Endothelial cell of umbilical vein (primary cell): ENCODE results near the gene DTNA.

Source experiments
- GATA2 ChIP-seq: IDR thresholded peaks from 2 replicates; pipeline ENCODE4 v1.7.0; 2011; ENCODE audit warnings: low read depth, mild to moderate bottlenecking, moderate library complexity, mixed read lengths, low read length; ENCODE audit not compliant: insufficient read length, insufficient read depth
- JUN ChIP-seq: IDR thresholded peaks from 2 replicates; pipeline ENCODE4 v1.6.1; 2011; ENCODE audit warnings: borderline replicate concordance, low read depth; ENCODE audit not compliant: insufficient read length, insufficient read depth
- POLR2A ChIP-seq: IDR thresholded peaks from 2 replicates; pipeline ENCODE4 v1.6.1; 2012; ENCODE audit warnings: low read depth, mild to moderate bottlenecking, control low read depth, low read length
- TF ChIP-seq, protein P1 (sequence below), 2 donors: IDR thresholded peaks; 1 replicate in 1 of 2; 2 replicates in 1 of 2; pipeline ENCODE4 v1.5.1; 2011; ENCODE audit warnings: low read length in 2 of 2, mild to moderate bottlenecking in 2 of 2, moderate library complexity in 2 of 2, control low read depth in 1 of 2, inconsistent platforms in 1 of 2, low read depth in 1 of 2; ENCODE audit not compliant: insufficient read depth in 1 of 2; ENCODE audit errors: extremely low read depth in 1 of 2

DNA sequence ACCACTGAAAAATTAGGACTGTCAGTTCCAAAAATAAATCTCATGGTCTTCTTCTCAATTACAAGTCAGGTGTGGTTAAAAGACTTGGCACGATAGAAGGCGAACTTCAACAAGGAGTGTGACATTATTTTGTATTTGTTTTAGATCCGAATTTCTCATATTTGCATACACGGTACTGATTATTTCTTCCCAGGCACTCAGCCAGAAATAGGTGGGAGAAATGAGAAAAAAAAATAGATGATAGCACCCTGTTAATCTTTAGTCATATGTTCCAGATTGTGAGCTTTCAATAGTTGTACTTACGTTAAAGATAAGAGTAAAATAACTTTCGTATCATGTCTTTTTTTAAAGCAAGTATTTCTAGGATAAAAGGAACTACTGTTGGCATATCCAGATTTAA lies 106.1 kb downstream of the DTNA start:
- TF ChIP-seq GATA2 (no peak), JUN (no peak), POLR2A (no peak)
- TF ChIP-seq, protein P1, sequence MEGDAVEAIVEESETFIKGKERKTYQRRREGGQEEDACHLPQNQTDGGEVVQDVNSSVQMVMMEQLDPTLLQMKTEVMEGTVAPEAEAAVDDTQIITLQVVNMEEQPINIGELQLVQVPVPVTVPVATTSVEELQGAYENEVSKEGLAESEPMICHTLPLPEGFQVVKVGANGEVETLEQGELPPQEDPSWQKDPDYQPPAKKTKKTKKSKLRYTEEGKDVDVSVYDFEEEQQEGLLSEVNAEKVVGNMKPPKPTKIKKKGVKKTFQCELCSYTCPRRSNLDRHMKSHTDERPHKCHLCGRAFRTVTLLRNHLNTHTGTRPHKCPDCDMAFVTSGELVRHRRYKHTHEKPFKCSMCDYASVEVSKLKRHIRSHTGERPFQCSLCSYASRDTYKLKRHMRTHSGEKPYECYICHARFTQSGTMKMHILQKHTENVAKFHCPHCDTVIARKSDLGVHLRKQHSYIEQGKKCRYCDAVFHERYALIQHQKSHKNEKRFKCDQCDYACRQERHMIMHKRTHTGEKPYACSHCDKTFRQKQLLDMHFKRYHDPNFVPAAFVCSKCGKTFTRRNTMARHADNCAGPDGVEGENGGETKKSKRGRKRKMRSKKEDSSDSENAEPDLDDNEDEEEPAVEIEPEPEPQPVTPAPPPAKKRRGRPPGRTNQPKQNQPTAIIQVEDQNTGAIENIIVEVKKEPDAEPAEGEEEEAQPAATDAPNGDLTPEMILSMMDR (IDR thresholded peaks at IDR 0.05; ENCODE audit: extremely low read depth in 1 of 2, insufficient read depth in 1 of 2, low read depth in 1 of 2, low read length in 2 of 2): no peak
